ENCODE results near the gene ACTBL2. TPM values are rescaled to one million over a fixed set of nuclear protein-coding genes. Genes with fewer than 3 reads are reported as not detected.

ACTBL2 gene
- not detected for total RNA-seq

DNA sequence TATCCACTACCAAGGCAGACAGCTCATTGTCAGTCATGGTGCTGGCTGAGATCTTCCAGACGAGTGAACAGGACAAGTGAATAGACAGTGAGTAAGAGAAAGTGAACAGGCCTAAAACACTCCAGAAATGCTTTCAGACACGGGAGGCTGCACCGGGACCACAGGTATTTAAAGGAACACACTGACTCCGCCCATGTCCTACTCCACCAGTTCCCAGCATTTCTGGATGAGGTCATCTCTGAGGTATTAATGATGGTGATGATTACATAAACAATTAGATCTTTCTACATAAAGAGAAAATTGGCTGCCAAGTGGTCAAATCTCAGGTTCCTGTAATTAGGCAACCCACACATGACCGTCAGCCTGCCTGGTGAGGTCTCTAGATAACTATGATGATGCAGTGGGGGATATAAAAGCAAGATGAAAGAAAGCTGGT, at the start of gene ACTBL2:
TSS of gene ACTBL2 (minus strand) at position 141 of the 436 bp plus-strand sequence. CDS start at position 37, 104 bp downstream.

All from camera-type eye (tissue), 1 donor.